HG02763 (cell line): ENCODE measurements around the gene PGLYRP4.

Experiments used
- ATAC-seq: cut with Tn5 transposase; IDR thresholded peaks from one replicate; pipeline ENCODE4 v1.9.1; 2021; ENCODE audit warnings: mild to moderate bottlenecking, moderate library complexity; ENCODE audit not compliant: unreplicated experiment

PGLYRP4 gene

DNA sequence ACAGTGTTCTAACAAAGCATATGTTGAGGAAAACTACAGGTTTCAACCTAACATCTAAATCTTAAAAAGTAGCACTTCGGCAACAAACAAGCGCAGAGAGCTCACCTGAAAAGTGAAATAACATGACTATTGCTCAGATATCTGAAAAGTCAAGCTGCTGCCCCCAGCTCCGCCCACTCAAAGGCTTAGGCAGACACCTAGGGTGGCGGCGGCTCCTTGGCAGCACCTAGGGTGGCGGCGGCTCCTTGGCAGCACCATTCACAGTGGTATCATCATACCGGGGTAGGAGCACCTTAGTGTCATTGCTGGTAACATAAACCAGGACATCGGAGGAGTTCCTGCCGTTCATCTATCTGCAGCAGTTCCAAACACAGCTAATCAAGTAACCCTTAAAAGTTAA, 30.9 kb upstream of the PGLYRP4 start:
- ATAC-seq, result no peak

DNA sequence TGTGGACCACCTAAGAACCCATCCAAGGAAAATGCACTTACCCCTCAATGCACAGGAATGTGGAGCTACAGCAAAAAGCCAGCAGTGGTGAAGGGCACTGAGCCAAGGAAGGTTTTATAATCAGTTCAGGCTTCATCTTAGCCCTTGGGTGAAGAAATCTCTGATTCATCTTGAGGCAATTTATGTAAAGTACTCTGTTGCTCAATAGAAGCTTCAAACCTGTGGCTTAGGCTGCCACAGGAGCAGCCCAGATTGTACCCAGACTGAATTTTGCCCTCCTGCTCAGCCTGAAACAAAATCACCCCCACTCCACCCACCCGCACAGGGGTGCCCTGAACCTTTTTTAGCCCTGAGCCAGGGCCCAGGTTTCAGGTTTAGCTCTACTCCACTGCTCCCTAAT, 26.9 kb upstream of the PGLYRP4 start, which contains the start of gene S100A12:
TSS of gene S100A12 (minus strand) at position 111 of the 400 bp plus-strand sequence. CDS start 1,029 bp downstream, outside the sequence.
- no peak for ATAC-seq

DNA sequence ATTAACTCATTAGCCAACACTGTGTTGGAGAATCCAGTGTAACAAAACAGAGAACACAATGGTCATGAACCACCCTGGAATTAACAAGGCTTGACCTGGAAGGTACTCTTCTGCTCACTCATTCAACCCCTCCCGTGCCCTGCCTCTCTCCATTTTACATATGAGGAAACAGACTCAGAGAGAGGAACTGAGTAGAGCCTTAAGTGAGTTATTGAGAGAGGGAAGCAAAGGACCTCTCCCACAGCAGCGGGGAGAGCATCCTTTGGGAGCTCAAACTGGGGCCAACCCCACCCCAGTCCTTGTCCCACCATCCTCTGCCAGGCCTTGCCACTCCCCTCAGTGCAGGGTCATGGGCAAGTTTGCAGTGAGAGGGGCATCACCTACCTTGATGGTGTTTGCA, 25.4 kb upstream of the PGLYRP4 start:
- ATAC-seq, result no peak

DNA sequence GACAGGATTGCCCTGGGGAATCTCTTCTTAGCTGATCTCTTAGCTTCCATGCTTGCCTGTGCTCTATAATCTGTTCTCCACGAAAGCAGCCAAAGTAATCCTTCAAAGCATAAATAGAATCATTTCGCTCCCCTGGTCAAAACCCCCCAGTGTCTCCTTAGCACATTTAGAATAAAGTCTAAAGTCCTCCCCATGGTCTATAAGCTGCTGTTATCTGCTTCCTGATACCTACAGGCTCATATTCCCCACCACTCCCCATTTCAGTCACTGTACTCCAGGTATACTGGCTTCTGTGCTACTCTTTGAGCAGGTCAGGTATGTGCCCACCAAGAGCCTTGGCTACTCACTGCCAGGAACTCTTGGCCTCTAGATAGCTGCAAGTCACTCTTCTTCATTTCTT, 23.9 kb upstream of the PGLYRP4 start:
- no peak for ATAC-seq

DNA sequence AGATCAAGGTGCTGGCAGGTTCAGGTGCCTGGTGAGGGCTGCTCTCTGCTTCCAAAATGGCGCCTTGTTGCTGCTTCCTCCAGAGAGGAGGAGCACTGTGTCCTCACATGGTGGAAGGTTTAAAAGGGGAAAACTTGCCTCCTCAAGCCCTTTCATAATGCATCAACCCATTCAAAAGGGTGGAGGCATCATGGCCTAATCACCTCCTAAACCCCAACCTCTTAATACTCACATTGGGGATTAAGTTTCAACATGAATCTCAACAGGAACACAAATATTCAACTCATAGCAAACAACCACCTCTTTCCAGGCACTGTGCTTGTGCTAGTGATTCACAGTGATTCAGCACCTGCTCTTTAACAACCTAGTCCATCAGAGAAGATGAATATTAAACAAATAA, 22.6 kb upstream of the PGLYRP4 start:
- ATAC-seq, result no peak

DNA sequence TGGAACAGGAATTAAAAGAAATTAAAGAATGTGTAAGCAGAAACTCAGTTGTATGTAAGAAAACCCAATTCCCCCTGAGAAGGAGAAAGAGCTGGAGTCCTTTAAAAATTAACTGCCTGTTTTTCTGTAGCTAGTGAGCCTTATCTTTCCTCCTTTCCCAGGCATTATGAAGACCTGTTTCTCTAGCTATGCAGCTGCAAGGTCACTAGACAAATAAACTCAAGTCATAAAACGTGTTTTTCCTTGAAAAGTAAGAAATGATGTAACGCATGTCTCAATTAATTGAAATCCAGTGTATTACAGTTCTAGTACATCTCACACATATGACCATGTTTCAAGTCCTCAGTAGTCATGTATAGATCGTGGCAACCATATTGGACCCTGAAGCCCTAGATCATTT, 21.5 kb upstream of the PGLYRP4 start:
- no peak for ATAC-seq

DNA sequence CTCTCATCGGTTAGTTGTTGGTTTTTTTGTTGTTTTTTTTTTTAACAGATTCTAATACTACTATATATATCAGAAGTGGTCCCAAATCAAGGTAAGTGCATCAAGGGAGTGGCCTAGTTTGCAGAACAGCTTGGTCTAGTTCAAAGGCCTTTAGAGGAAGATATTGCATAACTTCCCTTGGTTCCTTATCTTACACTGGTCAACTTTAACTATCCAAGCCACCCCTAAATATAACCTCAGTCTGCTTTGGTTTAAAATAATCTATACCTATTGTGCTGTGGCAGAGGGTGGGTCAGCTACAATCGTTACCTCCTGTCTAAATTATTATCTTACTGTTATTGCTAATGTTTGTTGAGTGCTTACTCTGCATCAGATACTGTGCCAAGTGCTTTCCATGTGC, 19.9 kb upstream of the PGLYRP4 start:
- ATAC-seq, result no peak

DNA sequence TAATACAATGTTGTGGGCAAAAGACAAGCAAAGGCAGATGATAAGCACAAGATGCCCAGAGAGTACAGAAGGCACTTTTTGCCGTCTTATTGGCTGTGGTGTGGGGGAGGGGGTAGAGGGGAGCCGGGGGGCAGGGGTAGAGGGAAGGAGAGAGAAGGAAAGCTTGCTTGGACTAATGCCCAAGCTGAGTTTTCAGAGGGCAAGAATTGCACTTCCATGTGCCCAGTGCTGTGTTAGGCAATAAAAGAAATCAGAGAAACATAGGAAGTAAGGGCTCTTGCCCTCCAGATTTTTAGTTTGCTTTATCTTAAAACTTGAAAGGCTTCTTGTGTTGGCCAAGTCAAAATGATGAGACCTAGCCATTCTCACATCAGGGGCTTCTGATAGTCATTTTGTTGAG, 18.4 kb upstream of the PGLYRP4 start:
- ATAC-seq, result no peak

DNA sequence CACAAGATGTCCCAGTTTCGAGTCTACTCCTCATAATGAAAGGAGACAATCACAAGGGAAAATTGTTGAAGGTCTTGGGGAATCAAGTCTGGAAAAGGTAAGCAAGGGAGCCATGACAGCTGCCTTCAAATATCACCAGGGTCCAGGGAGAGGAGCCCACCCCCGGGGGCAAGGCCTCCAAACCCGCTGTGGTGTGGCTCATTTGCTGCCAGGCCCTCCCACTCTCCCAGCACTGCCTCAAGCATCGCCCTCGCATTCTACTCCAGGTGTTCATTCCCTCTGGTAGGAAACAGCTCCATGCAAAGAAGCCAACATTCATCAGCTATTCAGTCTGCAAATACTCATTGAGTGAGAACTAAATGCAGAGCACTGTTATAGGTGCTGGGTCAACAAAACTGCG, 17.6 kb upstream of the PGLYRP4 start:
- ATAC-seq, result no peak

DNA sequence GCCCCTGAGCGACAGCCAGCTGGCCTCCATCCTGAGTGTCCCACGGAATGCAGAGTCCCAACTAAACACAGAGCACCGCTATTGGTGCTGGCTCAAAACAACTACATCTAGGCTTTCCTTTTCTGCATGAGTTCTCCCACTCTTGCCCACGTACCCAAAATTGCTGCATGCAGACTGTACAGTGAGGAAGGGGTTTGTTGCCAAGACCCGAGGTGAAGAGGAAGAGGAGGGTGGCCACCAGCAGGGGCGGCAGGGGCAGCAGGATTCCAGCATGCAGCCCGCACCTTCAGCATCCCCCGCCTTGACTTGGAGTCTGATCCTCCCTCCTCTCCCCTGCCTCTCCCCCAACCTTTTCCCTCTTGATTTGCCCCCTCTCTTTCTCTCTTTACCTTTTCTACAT, 17.1 kb upstream of the PGLYRP4 start:
- no peak for ATAC-seq

DNA sequence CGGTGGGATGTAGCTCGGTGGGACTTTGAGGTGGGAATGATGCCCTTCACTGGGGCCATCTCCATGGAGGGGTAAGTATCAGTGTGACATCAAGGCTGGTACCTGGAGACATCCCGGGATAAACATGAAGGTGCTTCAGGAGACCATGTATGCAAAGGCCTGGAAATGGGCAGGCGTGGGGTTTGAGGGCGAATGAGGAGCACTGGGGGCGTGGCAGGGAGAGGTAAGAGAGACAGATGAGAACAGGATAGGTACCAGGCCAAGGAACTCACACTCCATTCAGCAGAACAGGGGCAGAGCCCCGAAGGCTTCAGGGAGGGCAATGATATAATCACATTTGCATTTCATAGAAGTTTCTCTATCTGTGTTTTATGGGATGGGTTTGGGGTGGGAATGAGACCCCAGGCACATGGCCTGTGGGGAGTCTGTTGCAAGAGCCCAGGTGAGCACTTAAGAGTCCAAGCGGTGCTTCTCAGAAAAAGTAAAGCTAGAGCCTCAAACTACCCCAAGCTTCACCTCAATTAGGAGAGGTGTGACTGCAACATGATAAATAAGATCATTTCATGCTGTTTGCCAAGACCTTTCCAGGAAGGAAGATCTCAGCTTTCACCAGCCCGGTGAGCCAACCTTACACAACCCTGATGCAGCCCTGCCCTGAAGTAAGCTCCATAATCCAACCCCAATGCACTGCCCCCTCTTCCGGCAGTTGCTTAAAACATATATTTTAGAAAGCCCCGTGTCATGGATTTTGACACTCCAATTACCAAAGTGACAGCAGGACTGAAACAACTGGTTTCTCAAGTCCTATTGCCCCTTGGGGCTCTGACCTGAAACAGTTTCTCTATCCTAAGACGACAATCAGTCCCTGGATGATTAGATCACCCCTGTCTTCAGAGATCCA, 16.4 kb upstream of the PGLYRP4 start:
- no peak for ATAC-seq

DNA sequence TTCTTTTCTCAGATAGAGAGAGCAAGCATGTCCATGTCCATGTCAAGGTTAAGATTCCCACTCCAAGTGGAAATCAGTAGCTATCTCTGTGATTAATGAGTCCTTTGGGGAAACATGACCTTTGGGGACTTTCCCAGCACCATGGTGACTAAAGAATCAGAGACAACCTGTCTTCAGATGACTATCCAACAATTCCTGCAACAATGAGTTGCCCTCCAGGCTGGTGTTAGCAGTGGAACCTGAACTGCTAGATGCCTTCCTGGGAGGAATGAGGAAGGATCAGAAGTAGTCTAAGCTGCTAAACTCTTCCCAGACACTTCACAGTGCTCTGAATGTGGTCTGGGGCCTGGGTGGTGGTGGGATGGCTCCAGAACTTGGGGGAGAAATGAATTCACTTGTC, 15.5 kb upstream of the PGLYRP4 start:
- no peak for ATAC-seq

DNA sequence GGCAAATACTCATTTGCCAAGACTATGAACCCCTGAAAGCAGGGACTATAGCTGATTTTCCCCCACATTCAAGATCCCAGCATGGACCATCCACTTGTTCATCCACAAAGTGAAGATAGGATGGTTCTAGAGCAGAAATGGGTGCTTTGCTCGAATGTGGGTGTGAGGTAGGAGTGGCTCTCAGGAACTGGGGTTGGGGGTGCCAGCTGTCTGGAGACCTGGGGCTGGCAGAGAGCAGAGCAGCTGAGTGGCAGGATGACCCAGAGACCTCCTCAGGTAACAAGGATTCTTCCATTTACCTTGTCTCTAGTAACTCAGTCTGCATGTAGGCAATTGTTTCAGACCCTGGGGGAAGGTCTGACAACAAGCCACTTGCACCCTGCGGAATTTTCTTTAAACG, 15.0 kb upstream of the PGLYRP4 start:
- ATAC-seq, result no peak

DNA sequence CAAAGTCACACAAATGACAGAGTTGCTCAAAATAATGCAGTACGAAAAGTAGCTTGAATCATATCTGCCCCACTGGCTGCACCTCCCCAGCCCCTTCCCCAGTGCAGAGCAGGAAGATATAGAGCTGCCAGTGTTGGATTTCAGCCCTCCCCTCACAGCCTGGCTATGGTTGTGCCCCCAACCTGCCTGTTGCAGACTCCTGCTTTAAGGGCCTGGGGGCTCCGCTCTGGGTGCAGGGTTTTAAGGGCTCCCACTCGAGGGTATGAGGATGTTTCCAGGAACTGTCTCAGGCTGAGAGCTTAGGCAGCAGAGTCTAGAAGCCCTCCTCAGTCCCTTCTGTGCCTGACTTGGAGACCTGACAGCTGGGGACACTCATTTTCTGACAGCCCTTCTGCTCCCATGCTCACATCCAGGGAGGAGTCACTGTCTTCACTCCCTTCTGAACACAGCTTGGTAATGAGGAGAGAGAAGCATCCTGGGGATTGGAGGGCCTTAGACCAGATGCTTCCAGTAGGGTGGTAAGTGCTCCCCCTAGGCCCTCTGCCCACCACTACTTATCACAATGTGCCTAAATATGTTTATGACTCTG, 13.6 kb upstream of the PGLYRP4 start:
- ATAC-seq, result no peak

DNA sequence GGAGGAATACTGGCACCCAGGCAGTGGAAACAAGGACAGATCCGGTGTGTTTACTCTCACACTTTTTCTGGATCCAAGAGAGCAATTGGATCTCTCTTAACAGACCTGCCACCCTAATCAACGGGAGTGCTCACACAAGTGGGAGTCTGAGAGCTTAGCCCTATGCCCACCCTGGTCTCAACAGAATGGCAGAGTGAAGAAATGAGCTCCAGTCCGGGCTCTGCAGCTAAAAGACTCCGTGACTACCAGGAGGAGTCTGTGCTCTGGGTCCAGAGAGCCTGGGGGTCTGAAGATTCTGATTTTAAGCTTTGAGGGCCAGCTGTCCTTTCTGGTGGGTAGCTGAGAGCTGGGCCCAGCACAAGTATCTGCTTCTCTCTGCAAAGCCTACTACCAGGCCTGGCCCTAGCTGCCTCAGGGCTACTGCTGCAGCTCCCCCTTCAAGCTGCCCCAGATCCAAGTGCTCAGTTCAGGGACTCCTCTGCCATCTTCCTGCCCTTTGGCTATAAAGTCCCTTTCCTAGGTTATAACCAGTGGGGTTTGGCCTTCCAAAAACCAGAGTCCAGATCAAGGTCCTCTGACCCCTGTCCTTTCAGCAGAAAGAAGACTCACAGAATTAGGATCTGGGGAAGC, 13.0 kb upstream of the PGLYRP4 start:
- ATAC-seq, result no peak

DNA sequence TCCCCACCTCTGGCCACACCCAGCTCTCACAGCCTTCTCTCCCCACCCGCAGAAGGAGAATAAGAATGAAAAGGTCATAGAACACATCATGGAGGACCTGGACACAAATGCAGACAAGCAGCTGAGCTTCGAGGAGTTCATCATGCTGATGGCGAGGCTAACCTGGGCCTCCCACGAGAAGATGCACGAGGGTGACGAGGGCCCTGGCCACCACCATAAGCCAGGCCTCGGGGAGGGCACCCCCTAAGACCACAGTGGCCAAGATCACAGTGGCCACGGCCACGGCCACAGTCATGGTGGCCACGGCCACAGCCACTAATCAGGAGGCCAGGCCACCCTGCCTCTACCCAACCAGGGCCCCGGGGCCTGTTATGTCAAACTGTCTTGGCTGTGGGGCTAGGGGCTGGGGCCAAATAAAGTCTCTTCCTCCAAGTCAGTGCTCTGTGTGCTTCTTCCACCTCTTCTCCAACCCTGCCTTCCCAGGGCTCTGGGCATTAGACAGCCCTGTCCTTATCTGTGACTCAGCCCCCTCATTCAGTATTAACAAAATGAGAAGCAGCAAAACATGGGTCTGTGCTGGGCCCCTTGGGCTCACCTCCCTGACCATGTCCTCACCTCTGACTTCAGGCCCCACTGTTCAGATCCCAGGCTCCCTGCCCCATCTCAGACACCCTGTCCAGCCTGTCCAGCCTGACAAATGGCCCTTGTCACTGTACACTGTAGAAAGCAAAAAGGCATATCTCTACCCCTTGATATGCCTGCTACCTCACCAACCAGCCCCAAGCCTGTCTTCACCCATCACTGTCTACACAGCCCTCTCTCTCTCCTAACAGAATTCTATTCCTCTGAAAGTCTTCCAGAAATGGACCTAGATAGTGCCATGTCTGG, 12.2 kb upstream of the PGLYRP4 start:
- no peak for ATAC-seq

DNA sequence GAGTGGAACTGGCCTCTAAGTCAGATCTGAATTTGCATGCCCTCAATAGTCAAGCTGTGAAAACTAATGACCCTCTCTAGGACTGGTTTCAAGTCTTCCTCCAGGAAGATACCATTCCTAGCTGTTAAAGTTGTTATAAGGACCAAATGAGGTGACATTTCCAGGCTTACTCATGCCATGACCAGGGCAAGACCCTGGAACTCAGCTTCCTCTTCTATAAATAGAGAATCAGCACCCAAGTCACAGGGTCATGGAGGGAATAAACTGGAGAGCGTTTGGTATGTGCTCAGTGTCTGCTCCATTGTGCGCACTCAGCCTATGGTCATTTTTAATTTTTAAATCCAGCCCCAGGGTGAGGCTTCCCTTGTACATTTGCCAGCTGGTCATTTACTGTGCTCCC, 11.5 kb upstream of the PGLYRP4 start:
- ATAC-seq, result no peak

DNA sequence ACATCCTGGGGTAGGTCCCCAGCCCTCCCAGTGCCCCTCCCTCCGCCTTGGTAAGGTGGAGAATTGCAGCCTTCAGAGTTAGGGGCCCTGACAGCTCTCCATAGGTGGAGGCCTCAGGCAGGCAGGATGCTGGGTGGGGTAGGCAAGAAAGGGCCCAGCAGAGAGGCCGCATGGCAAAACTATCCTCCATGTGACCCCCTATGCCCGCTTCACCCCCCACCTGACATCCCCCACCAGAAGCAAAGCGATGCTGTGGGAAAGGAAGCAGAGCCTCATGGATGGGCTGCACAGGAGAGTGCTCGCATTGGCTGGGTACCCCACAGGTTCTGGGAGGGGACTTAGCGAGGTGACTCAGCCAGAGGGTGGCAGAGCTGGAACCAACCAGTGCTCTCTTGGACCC, 10.6 kb upstream of the PGLYRP4 start:
- no peak for ATAC-seq

DNA sequence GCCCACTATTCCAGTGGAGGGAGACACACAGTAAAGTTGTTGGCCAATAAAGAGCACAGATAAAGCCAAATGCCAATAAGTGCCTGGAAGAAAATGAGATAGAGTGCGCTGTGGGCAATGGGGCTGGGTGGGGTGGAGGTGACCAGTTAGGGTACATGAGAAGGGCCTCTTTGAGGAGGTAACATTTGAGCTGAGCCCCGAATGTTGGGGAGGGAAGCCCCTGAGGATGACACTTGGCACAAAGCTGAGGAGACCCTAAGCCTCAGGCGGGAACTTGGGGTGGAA, 10.0 kb upstream of the PGLYRP4 start:
- no peak for ATAC-seq

DNA sequence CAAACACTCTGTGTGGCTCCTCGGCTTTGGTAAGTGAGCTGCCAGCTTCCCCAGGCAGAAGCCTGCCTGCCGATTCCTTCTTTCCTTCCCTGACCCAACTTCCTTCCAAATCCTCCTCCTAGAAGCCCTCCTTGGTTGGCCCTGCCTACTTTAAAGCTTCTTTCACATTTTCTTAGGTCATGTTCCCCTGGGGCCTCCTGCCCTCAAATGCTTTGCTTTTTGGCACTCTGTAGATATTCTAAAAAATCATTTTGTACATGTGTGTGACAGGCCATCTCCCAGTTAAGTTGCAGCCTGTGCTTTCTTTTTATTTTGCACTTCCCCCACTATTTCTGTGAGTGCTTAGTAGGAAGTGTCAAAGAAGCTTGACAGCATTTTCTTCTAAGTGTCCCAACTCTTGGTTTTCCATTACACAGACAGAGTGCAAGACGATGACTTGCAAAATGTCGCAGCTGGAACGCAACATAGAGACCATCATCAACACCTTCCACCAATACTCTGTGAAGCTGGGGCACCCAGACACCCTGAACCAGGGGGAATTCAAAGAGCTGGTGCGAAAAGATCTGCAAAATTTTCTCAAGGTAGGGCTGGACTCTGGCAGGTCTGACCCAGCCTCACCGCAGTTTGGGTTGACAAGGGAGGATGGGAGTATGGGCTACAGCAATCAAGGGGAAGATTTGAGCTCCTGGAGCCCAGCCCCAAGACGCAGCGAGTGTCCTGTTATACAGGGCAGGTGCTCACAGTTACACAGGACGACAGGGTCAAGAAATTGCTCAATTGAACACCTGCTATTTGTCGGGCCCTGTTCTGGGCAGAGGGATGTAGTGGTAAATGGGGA, 9.4 kb upstream of the PGLYRP4 start, which contains the start of gene S100A9:
TSS of gene S100A9 (plus strand) at position 2 of the 838 bp plus-strand sequence. CDS start at position 432, 430 bp downstream.
- ATAC-seq, result no peak
